HG03520 (cell line): ENCODE measurements around the gene DCST2.
"Not testable (repeated sequence)": the region's sequence is repeated elsewhere in the genome, so short reads cannot be mapped to it uniquely, and the experiment has no call there.

ENCODE experiments used
- ATAC-seq: cut with Tn5 transposase; IDR thresholded peaks from one replicate; pipeline ENCODE4 v1.9.1; 2021; ENCODE audit warnings: mild to moderate bottlenecking, moderate library complexity; ENCODE audit not compliant: unreplicated experiment

The DCST2 gene

GRCh38 chr1:154982897-154983648 is 50.5 kb downstream of the DCST2 start, which contains the start of gene FLAD1:
Gene FLAD1 (plus strand): TSS chr1:154983344. CDS start chr1:154983695, 351 bp downstream.
- ATAC-seq = peak; percentile 97

GRCh38 chr1:154982341-154982740 is 51.2 kb downstream of the DCST2 start:
- ATAC-seq = no peak

- ATAC-seq = no peak
Measured at GRCh38 chr1:154978360-154978759, 55.2 kb downstream of the DCST2 start.

GRCh38 chr1:154977762-154978161 is 55.8 kb downstream of the DCST2 start:
- ATAC-seq = not testable (repeated sequence)

- no peak for ATAC-seq
Measured at GRCh38 chr1:154975409-154976059, 58.0 kb downstream of the DCST2 start.

GRCh38 chr1:154974808-154975408 is 58.7 kb downstream of the DCST2 start:
- peak; percentile 38 for ATAC-seq

- peak; percentile 70 for ATAC-seq
Measured at GRCh38 chr1:154974102-154974807, 59.3 kb downstream of the DCST2 start, which contains the start of gene CKS1B. Gene CKS1B (plus strand): TSS chr1:154974681. CDS start chr1:154974746, 65 bp downstream.

- no peak for ATAC-seq
Measured at GRCh38 chr1:154973344-154974101, 60.1 kb downstream of the DCST2 start.

GRCh38 chr1:154972517-154973343 is 60.9 kb downstream of the DCST2 start:
- ATAC-seq = no peak

GRCh38 chr1:154972213-154972516 is 61.4 kb downstream of the DCST2 start:
- ATAC-seq = no peak

GRCh38 chr1:154971341-154971998 is 62.1 kb downstream of the DCST2 start:
- ATAC-seq = no peak

GRCh38 chr1:154970631-154971340 is 62.8 kb downstream of the DCST2 start, which contains the start of gene SHC1:
Gene SHC1 (minus strand): TSS chr1:154970747. CDS start chr1:154970526, 221 bp downstream.
- no peak for ATAC-seq

- no peak for ATAC-seq
Measured at GRCh38 chr1:154969860-154970452, 63.6 kb downstream of the DCST2 start.

GRCh38 chr1:154969246-154969645 is 64.3 kb downstream of the DCST2 start:
- no peak for ATAC-seq

- no peak for ATAC-seq
Measured at GRCh38 chr1:154968731-154969130, 64.8 kb downstream of the DCST2 start.
